Body of pancreas (tissue), 4 donors: Measurements from ENCODE around the gene TTC17.

Experiments used
- POLR2A ChIP-seq, 3 donors: fragments of 450-650 bp; IDR thresholded peaks; one replicate each; pipeline ENCODE4 v1.6.1; 2016; ENCODE audit warnings: antibody characterized with exemption in 3 of 3, mild to moderate bottlenecking in 2 of 3
- TF ChIP-seq, protein P1 (sequence below), 7 experiments: fragments of 450-650 bp in 4 of 7; fragments of 200-600 bp in 3 of 7; sonication (generic) in 3 of 7; IDR thresholded peaks; one replicate each; pipeline ENCODE4 v1.5.1; 2016 to 2019; ENCODE audit warnings: antibody characterized with exemption in 7 of 7

GRCh38 chr11:43377389-43377788 is 18.7 kb downstream of the TTC17 start:
- TF ChIP-seq, protein P1, sequence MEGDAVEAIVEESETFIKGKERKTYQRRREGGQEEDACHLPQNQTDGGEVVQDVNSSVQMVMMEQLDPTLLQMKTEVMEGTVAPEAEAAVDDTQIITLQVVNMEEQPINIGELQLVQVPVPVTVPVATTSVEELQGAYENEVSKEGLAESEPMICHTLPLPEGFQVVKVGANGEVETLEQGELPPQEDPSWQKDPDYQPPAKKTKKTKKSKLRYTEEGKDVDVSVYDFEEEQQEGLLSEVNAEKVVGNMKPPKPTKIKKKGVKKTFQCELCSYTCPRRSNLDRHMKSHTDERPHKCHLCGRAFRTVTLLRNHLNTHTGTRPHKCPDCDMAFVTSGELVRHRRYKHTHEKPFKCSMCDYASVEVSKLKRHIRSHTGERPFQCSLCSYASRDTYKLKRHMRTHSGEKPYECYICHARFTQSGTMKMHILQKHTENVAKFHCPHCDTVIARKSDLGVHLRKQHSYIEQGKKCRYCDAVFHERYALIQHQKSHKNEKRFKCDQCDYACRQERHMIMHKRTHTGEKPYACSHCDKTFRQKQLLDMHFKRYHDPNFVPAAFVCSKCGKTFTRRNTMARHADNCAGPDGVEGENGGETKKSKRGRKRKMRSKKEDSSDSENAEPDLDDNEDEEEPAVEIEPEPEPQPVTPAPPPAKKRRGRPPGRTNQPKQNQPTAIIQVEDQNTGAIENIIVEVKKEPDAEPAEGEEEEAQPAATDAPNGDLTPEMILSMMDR (IDR thresholded peaks at IDR 0.05) = no peak
- TF ChIP-seq POLR2A (IDR thresholded peaks at IDR 0.05) = no peak
